Thoracic aorta (tissue), 2 donors: ENCODE measurements around the gene CD14. TPM values are rescaled to one million over a fixed set of nuclear protein-coding genes. Genes with fewer than 3 reads are reported as not detected.
A peak's percentile ranks its signal among the peaks of the same experiment; 100 is the strongest.
"Not testable (repeated sequence)": the region's sequence is repeated elsewhere in the genome, so short reads cannot be mapped to it uniquely, and the experiment has no call there.

Experiments used
- ATAC-seq: fragments of 150-250 bp; one replicate; pipeline ENCODE4 v1.8.0; 2017; ENCODE audit warnings: low read depth; ENCODE audit not compliant: insufficient number of reproducible peaks, low FRiP score
- DNase-seq: peaks from one replicate; pipeline ENCODE4 v3.0.0-alpha.2; 2020; ENCODE audit warnings: low spot score
- H3K27ac ChIP-seq, 2 donors: fragments of 200-600 bp; sonication (generic); 1 replicate in 1 of 2; 2 replicates in 1 of 2; pipeline ENCODE4 v1.5.1; 2016; ENCODE audit warnings: mild to moderate bottlenecking in 2 of 2, moderate library complexity in 2 of 2
- H3K27me3 ChIP-seq: fragments of 200-600 bp; sonication (generic); replicated peaks from 2 replicates; pipeline ENCODE4 v1.6.0; 2016; ENCODE audit warnings: mild to moderate bottlenecking; ENCODE audit not compliant: insufficient read depth
- H3K36me3 ChIP-seq: fragments of 200-600 bp; sonication (generic); one replicate; pipeline ENCODE4 v1.5.1; 2016
- H3K4me1 ChIP-seq, 2 donors: fragments of 200-600 bp; sonication (generic); 1 replicate in 1 of 2; 2 replicates in 1 of 2; pipeline versions ENCODE4 v1.5.1 to v1.6.0; 2016; ENCODE audit warnings: low read depth in 2 of 2, mild to moderate bottlenecking in 1 of 2; ENCODE audit not compliant: control insufficient read depth in 1 of 2
- H3K4me3 ChIP-seq: fragments of 200-600 bp; sonication (generic); 2 replicates; pipeline ENCODE4 v1.5.1; 2016; ENCODE audit warnings: mild to moderate bottlenecking
- H3K9me3 ChIP-seq: fragments of 200-600 bp; sonication (generic); 2 replicates; pipeline ENCODE4 v1.5.1; 2016
- total RNA-seq, 2 donors: library from RNA; depleted of rRNA; stranded (reverse); fragments of >200 nt; gene quantifications; one replicate each; pipeline versions ENCODE4 v1.1.0 to v1.2.3, GENCODE V29; 2016
- TF ChIP-seq, protein P1 (sequence below): fragments of 200-600 bp; sonication (generic); IDR thresholded peaks from one replicate; pipeline ENCODE4 v1.5.1; 2019; ENCODE audit warnings: antibody characterized with exemption

The CD14 gene
- total RNA-seq, 2 donors from 2014 or later, result 96.6 to 235 TPM

DNA sequence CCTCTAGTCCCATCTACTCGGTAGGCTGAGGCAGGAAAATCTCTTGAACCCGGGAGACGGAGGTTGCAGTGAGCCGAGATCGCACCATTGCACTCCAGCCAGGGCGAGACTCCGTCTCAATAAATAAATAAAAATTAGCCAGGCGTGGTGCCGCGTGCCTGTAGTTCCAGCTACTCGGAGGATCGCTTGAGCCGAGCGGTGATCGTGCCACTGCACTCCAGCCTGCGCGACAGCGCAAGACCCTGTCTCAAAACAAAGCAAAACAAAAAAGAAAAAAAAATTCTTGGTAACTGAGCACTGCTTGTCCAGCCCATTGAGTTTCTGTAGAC is 31.0 kb upstream of the CD14 start:
- H3K27me3 ChIP-seq, result no peaks in the 10 kb centered on the region
- DNase-seq (no peak), ATAC-seq (no peak)
- H3K4me1 ChIP-seq, result peaks cover 7 to 22% of the 10 kb centered on the region in 2 donors
- H3K27ac ChIP-seq, result peak overlapping the region; percentile 84 to 89
- H3K9me3 ChIP-seq, result no peaks in the 10 kb centered on the region
- H3K36me3 ChIP-seq, result peaks cover 44% of the 10 kb centered on the region
- peak overlapping the region; percentile 74 for H3K4me3 ChIP-seq
- TF ChIP-seq, protein P1, sequence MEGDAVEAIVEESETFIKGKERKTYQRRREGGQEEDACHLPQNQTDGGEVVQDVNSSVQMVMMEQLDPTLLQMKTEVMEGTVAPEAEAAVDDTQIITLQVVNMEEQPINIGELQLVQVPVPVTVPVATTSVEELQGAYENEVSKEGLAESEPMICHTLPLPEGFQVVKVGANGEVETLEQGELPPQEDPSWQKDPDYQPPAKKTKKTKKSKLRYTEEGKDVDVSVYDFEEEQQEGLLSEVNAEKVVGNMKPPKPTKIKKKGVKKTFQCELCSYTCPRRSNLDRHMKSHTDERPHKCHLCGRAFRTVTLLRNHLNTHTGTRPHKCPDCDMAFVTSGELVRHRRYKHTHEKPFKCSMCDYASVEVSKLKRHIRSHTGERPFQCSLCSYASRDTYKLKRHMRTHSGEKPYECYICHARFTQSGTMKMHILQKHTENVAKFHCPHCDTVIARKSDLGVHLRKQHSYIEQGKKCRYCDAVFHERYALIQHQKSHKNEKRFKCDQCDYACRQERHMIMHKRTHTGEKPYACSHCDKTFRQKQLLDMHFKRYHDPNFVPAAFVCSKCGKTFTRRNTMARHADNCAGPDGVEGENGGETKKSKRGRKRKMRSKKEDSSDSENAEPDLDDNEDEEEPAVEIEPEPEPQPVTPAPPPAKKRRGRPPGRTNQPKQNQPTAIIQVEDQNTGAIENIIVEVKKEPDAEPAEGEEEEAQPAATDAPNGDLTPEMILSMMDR, result no peak

DNA sequence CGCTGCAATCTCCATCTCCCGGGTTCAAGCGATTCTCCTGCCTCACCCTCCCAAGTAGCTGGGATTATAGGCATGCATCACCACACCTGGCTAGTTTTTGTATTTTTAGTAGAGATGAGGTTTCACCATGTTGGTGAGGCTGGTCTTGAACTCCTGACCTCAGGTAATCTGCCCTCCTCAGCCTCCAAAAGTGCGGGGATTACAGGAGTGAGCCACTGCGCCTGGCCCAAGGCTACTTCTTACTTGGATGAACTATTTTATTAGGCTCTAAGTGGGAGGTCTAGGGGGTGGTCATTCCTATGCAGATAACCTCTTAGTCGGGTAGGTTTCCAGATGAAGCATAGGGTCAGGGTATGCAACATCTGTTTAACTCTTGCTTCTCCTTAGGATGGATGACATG is 27.4 kb upstream of the CD14 start:
- H3K27me3 ChIP-seq, H3K4me3 ChIP-seq, H3K4me1 ChIP-seq, DNase-seq, H3K9me3 ChIP-seq, ATAC-seq, H3K27ac ChIP-seq: not testable (repeated sequence)
- H3K36me3 ChIP-seq, result peaks cover 68% of the 10 kb centered on the region

GRCh38 chr5:140658870-140659269 is 25.9 kb upstream of the CD14 start:
- Histone ChIP-seq H3K4me3 (no peak overlapping the region), H3K27ac (no peak overlapping the region), H3K27me3 (no peaks in the 10 kb centered on the region), H3K9me3 (no peaks in the 10 kb centered on the region), H3K4me1 (peaks cover 0 to 4% of the 10 kb centered on the region in 2 donors), H3K36me3 (peaks cover 83% of the 10 kb centered on the region)
- TF ChIP-seq, protein P1, result no peak
- DNase-seq, result no peak
- no peak for ATAC-seq

GRCh38 chr5:140647042-140647419 is 14.1 kb upstream of the CD14 start:
- Histone ChIP-seq H3K4me1 (peaks cover 8 to 25% of the 10 kb centered on the region in 2 donors), H3K4me3 (peak overlapping the region; percentile 96), H3K27ac (peak overlapping the region; percentile 76 to 78), H3K27me3 (no peaks in the 10 kb centered on the region), H3K9me3 (no peaks in the 10 kb centered on the region), H3K36me3 (peaks cover 20% of the 10 kb centered on the region)
- ATAC-seq (no peak), DNase-seq (no peak)
- TF ChIP-seq, protein P1, result no peak

GRCh38 chr5:140642718-140643117 is 9.7 kb upstream of the CD14 start:
- Histone ChIP-seq H3K36me3 (peaks cover 7% of the 10 kb centered on the region), H3K9me3 (no peaks in the 10 kb centered on the region), H3K4me1 (peaks cover 8 to 20% of the 10 kb centered on the region in 2 donors), H3K27me3 (no peaks in the 10 kb centered on the region), H3K4me3 (no peak overlapping the region), H3K27ac (no peak overlapping the region)
- TF ChIP-seq, protein P1, result no peak
- DNase-seq, result no peak
- ATAC-seq, result no peak

- peaks cover 7% of the 10 kb centered on the region for H3K36me3 ChIP-seq
- no peaks in the 10 kb centered on the region for H3K27me3 ChIP-seq
- no peak for ATAC-seq
These were observed 8.7 kb upstream of the CD14 start for GRCh38 chr5:140641716-140642115.

More at GRCh38 chr5:140641716-140642115, 8.7 kb upstream of the CD14 start:
- no peak overlapping the region for H3K27ac ChIP-seq
- no peak for DNase-seq
- TF ChIP-seq, protein P1, result no peak
- peaks cover 6 to 17% of the 10 kb centered on the region in 2 donors for H3K4me1 ChIP-seq
- no peak overlapping the region for H3K4me3 ChIP-seq
- no peaks in the 10 kb centered on the region for H3K9me3 ChIP-seq
